Ishikawa (cell line): ENCODE results near the gene OR2L2.

Source experiments
- CEBPB ChIP-seq: IDR thresholded peaks from 2 replicates; pipeline ENCODE4 v1.6.1; 2012
- EP300 ChIP-seq: IDR thresholded peaks from 2 replicates; pipeline ENCODE4 v1.6.1; 2012; ENCODE audit warnings: borderline replicate concordance
- NFIC ChIP-seq: IDR thresholded peaks from 2 replicates; pipeline ENCODE4 v1.6.1; 2012
- RAD21 ChIP-seq: IDR thresholded peaks from 2 replicates; pipeline ENCODE4 v1.6.1; 2012; ENCODE audit warnings: low read depth
- TAF1 ChIP-seq: IDR thresholded peaks from 2 replicates; pipeline ENCODE4 v1.6.1; 2012; ENCODE audit warnings: low read depth, mild to moderate bottlenecking
- TCF12 ChIP-seq: IDR thresholded peaks from 2 replicates; pipeline ENCODE4 v1.6.1; 2012; ENCODE audit warnings: low read depth
- YY1 ChIP-seq: IDR thresholded peaks from 2 replicates; pipeline ENCODE4 v1.6.1; 2012; ENCODE audit warnings: low read depth
- TF ChIP-seq, protein P1 (sequence below): IDR thresholded peaks from 2 replicates; pipeline ENCODE4 v1.6.1; 2012; ENCODE audit warnings: low read depth, mild to moderate bottlenecking
- TF ChIP-seq, protein P2 (sequence below): IDR thresholded peaks from 2 replicates; pipeline ENCODE4 v1.6.1; 2012
- TF ChIP-seq, protein P3 (sequence below): IDR thresholded peaks from 2 replicates; pipeline ENCODE4 v1.6.1; 2012

- TF ChIP-seq, protein P1, sequence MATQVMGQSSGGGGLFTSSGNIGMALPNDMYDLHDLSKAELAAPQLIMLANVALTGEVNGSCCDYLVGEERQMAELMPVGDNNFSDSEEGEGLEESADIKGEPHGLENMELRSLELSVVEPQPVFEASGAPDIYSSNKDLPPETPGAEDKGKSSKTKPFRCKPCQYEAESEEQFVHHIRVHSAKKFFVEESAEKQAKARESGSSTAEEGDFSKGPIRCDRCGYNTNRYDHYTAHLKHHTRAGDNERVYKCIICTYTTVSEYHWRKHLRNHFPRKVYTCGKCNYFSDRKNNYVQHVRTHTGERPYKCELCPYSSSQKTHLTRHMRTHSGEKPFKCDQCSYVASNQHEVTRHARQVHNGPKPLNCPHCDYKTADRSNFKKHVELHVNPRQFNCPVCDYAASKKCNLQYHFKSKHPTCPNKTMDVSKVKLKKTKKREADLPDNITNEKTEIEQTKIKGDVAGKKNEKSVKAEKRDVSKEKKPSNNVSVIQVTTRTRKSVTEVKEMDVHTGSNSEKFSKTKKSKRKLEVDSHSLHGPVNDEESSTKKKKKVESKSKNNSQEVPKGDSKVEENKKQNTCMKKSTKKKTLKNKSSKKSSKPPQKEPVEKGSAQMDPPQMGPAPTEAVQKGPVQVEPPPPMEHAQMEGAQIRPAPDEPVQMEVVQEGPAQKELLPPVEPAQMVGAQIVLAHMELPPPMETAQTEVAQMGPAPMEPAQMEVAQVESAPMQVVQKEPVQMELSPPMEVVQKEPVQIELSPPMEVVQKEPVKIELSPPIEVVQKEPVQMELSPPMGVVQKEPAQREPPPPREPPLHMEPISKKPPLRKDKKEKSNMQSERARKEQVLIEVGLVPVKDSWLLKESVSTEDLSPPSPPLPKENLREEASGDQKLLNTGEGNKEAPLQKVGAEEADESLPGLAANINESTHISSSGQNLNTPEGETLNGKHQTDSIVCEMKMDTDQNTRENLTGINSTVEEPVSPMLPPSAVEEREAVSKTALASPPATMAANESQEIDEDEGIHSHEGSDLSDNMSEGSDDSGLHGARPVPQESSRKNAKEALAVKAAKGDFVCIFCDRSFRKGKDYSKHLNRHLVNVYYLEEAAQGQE, result no peak
- TF ChIP-seq TAF1, result no peak
- no peak for TF ChIP-seq TCF12
- TF ChIP-seq EP300, result no peak
- TF ChIP-seq YY1, result no peak
- no peak for TF ChIP-seq NFIC
- TF ChIP-seq, protein P2, sequence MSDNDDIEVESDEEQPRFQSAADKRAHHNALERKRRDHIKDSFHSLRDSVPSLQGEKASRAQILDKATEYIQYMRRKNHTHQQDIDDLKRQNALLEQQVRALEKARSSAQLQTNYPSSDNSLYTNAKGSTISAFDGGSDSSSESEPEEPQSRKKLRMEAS, result no peak
- no peak for TF ChIP-seq RAD21
- TF ChIP-seq, protein P3, sequence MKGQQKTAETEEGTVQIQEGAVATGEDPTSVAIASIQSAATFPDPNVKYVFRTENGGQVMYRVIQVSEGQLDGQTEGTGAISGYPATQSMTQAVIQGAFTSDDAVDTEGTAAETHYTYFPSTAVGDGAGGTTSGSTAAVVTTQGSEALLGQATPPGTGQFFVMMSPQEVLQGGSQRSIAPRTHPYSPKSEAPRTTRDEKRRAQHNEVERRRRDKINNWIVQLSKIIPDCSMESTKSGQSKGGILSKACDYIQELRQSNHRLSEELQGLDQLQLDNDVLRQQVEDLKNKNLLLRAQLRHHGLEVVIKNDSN, result no peak
- TF ChIP-seq CEBPB, result no peak
These were observed 29.7 kb upstream of the OR2L2 start for GRCh38 chr1:248000169-248000568.
